ENCODE results near the gene TMOD2. TPM values are rescaled to one million over a fixed set of nuclear protein-coding genes. Genes with fewer than 3 reads are reported as not detected.

The TMOD2 gene
- total RNA-seq, 2 donors from 2014 or later, result 9.1 to 13.1 TPM

GRCh38 chr15:51806123-51806522, 54.7 kb downstream of the TMOD2 start:
- no peak for TF ChIP-seq CTCF (IDR thresholded peaks at IDR 0.05)
- Histone ChIP-seq H3K4me1 (ENCODE audit: control insufficient read depth in 1 of 2, low read depth in 2 of 2) (no peaks in the 10 kb centered on the region), H3K27me3 (replicated peaks; ENCODE audit: insufficient read depth) (no peaks in the 10 kb centered on the region), H3K27ac (no peak overlapping the region), H3K36me3 (peaks cover 9% of the 10 kb centered on the region), H3K9me3 (no peaks in the 10 kb centered on the region), H3K4me3 (no peak overlapping the region)
- DNase-seq (ENCODE audit: low spot score) (no peak), ATAC-seq (ENCODE audit: insufficient number of reproducible peaks, low FRiP score, low read depth) (no peak)

- Histone ChIP-seq H3K4me1 (ENCODE audit: control insufficient read depth in 1 of 2, low read depth in 2 of 2) (no peaks in the 10 kb centered on the region), H3K36me3 (peaks cover 9% of the 10 kb centered on the region), H3K9me3 (no peaks in the 10 kb centered on the region), H3K27me3 (replicated peaks; ENCODE audit: insufficient read depth) (no peaks in the 10 kb centered on the region), H3K27ac (no peak overlapping the region), H3K4me3 (no peak overlapping the region)
- TF ChIP-seq CTCF (IDR thresholded peaks at IDR 0.05), result no peak
- DNase-seq (ENCODE audit: low spot score) (no peak), ATAC-seq (ENCODE audit: insufficient number of reproducible peaks, low FRiP score, low read depth) (no peak)
Observed at GRCh38 chr15:51809457-51809856, 58.1 kb downstream of the TMOD2 start.

GRCh38 chr15:51812598-51812997, 61.2 kb downstream of the TMOD2 start:
- peaks cover 3% of the 10 kb centered on the region for H3K36me3 ChIP-seq

GRCh38 chr15:51814606-51815005, 63.2 kb downstream of the TMOD2 start:
- Histone ChIP-seq H3K4me1 (ENCODE audit: control insufficient read depth in 1 of 2, low read depth in 2 of 2) (no peaks in the 10 kb centered on the region), H3K4me3 (no peak overlapping the region), H3K27me3 (replicated peaks; ENCODE audit: insufficient read depth) (no peaks in the 10 kb centered on the region), H3K9me3 (no peaks in the 10 kb centered on the region), H3K36me3 (no peaks in the 10 kb centered on the region), H3K27ac (no peak overlapping the region)
- DNase-seq (ENCODE audit: low spot score), result no peak
- ATAC-seq (ENCODE audit: insufficient number of reproducible peaks, low FRiP score, low read depth), result no peak
- TF ChIP-seq CTCF (IDR thresholded peaks at IDR 0.05), result no peak

More at GRCh38 chr15:51812598-51812997, 61.2 kb downstream of the TMOD2 start:
- DNase-seq (ENCODE audit: low spot score), result no peak
- no peak for ATAC-seq (ENCODE audit: insufficient number of reproducible peaks, low FRiP score, low read depth)
- no peak overlapping the region for H3K4me3 ChIP-seq
- TF ChIP-seq CTCF (IDR thresholded peaks at IDR 0.05), result no peak
- no peak overlapping the region for H3K27ac ChIP-seq
- H3K27me3 ChIP-seq (replicated peaks; ENCODE audit: insufficient read depth), result no peaks in the 10 kb centered on the region
- no peaks in the 10 kb centered on the region for H3K4me1 ChIP-seq (ENCODE audit: control insufficient read depth in 1 of 2, low read depth in 2 of 2)
- H3K9me3 ChIP-seq, result no peaks in the 10 kb centered on the region

- Histone ChIP-seq H3K4me3 (no peak overlapping the region), H3K36me3 (no peaks in the 10 kb centered on the region), H3K27me3 (replicated peaks; ENCODE audit: insufficient read depth) (no peaks in the 10 kb centered on the region), H3K27ac (no peak overlapping the region), H3K9me3 (peaks cover 3% of the 10 kb centered on the region), H3K4me1 (ENCODE audit: control insufficient read depth in 1 of 2, low read depth in 2 of 2) (no peaks in the 10 kb centered on the region)
- ATAC-seq (ENCODE audit: insufficient number of reproducible peaks, low FRiP score, low read depth) (no peak), DNase-seq (ENCODE audit: low spot score) (no peak)
- TF ChIP-seq CTCF (IDR thresholded peaks at IDR 0.05), result no peak
Observed at GRCh38 chr15:51816611-51817010, 65.2 kb downstream of the TMOD2 start.

All from thoracic aorta (tissue), 2 donors.